HG02981 (cell line): ENCODE results near the gene ZBTB45.
"Not testable (repeated sequence)": the region's sequence is repeated elsewhere in the genome, so short reads cannot be mapped to it uniquely, and the experiment has no call there.

Experiments
- ATAC-seq: cut with Tn5 transposase; IDR thresholded peaks from one replicate; pipeline ENCODE4 v1.9.1; 2021; ENCODE audit warnings: mild to moderate bottlenecking, moderate library complexity; ENCODE audit not compliant: unreplicated experiment

The ZBTB45 gene

DNA sequence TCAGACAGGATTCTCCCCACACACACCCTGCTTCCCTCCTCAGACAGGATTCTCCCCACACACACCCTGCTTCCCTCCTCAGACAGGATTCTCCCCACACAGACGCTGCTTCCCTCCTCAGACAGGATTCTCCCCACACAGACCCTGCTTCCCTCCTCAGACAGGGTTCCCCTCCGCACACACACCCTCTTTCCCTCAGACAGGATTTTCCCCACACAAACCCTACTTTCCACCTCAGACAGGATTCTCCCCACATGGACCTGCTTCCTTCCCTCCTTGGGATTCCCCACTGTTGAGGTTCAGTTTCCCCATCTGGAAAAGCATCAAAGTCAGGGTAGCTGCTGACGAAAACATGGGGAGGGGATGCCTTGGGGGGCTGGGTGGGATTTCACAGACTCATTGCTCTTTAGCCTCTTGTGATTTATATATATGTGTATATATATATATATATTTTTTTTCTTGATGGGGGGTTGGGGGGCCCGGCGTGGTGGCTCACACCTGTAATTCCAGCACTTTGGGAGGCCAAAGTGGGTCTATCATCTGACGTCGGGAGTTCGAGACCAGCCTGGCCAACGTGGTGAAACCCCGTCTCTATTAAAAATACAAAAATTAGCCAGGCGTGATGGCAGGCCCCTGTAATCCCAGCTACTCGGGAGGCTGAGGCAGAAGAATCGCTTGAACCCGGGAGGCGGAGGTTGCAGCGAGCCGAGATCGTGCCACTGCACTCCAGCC, 23.2 kb upstream of the ZBTB45 start:
- ATAC-seq = not testable (repeated sequence)

GRCh38 chr19:58539169-58539559, 19.6 kb upstream of the ZBTB45 start:
- ATAC-seq = not testable (repeated sequence)

- no peak for ATAC-seq
These were observed 18.9 kb upstream of the ZBTB45 start for GRCh38 chr19:58538257-58539168.

DNA sequence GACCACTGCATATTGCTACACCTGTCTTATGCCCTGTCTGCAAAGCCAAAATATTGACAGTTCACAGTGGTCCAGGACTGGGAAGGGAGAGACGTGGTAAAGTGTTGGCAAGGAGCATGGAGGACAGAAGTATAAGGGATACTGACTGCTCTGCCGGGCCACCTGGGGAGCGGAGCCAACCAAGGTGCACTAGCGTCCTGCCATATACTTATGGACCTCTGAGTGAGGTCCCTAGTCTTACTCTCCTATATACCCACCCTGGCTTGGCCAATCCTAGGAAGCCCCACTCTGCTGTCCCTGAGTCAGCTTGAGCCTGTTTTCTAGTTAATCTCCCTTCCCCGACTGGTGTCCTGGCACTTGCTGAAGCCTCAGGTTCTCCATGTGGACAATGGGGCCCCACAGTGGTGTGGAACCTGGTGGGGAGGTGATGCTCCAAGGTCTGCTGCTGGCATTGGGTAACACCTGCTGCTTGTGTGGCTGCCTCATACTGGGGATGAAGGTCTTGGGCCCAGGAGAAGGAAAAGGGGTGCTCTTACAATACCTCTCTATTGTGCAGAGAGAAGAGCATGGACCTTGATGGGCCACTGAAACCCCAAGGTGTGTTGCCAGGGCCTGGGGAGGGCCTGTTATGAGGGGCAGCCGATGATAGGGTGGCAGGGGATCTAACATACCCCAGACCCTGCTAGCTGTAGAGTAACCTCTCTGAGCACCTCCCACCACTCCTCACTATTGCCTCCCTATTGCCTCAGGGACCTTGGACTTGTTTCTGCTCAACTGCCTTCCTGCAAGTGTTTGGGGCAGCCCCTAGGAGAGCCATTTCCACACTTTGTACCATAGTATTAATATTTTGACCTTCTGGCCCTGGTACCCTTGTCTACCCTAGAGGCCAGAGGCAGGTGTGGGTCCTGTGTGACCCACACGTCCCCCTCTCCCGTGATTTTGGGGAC, 17.5 kb upstream of the ZBTB45 start:
- ATAC-seq = no peak

- no peak for ATAC-seq
These were observed 16.2 kb upstream of the ZBTB45 start for GRCh38 chr19:58535857-58536256.

DNA sequence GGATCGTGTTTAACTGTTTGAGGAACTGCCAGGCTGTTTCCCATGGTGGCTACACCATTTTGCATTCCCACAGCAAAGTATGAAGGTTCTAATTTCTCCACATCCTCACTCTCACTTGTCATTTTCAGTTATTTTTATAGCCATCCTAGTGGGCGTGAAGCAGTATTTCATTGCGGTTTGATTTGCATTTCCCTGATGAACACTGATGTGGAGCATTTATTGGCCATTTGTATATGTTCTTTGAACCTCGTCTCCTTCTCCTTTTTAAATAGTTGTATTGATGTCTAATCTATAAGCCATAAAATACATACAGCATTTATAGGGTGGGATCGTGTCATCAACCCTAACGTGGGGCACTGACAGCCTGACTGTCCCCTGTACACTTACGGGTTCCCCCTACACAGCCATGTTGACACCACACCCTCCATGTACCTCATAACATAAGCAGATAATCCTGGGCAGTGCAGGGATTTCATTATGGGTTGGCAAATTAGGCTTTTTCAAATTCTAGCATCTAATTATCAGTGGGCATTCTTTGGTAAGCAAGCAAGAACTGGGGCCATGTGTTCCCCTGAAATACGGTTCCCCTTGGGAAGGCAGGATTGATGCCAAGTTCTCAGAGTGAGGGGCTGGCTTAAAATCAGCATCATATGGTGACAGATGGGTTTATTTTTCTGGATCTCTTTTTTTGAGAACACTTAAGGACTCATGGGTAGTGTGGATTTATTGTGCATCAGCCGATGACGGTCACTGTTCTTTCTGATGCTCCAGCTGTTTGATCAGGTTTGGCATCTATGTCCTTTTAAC, 11.6 kb upstream of the ZBTB45 start:
- ATAC-seq = no peak

DNA sequence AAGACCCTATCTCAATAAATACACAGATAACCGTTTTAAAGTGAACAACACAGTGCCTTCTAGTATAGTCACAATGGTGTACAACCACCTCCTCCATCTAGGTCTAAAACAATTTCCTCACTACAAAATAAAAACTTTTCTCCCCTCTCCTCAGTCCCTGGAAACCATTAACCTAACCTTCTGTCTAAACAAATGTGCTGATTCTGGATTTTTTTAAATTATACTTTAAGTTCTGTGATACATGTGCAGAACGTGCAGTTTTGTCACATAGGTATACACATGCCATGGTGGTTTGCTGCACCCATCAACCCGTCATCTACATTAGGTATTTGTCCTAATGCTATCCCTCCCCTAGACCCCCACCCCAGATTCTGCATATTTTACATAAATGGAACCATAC, 9.8 kb upstream of the ZBTB45 start:
- ATAC-seq = no peak

GRCh38 chr19:58522709-58523108, 3.1 kb upstream of the ZBTB45 start:
- no peak for ATAC-seq

DNA sequence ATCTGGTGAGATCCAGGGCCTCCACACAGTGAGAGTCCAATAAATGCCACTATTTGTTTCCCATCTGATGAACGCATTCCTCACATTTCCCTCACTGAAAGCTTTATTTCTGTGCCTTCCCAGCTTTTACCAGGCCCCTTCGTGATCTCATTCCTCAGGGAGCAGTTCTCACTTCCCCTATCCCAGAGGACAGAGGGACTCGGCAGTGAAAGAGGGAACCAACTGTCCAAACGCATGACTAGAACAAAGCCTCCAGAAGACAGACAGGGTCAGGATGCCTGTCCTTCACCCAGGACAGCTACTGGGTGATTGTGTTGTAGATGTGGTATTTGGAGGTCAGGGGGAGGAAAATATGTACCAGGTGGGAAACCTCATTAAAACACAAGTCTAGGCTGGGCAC, 2.0 kb upstream of the ZBTB45 start:
- no peak for ATAC-seq

DNA sequence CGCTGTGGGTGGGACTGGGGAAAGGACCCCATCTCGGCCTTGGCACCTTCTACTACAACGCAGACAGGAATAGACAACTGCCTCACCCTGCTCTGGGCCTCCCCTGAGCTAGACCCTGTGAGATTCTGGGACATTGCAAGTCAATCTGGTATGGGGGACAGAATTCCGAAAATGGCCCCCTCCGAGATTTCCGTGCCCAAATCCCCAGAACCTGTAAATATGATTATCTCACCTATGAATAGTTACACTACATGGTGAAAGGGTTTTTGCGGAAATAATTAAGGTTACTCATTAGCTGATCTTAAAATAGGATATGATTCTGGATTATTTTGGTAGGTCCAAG, 618 bp upstream of the ZBTB45 start:
- ATAC-seq = no peak

- no peak for ATAC-seq
These were observed 589 bp downstream of the ZBTB45 start for GRCh38 chr19:58519087-58519354.

GRCh38 chr19:58518256-58519086, 1.1 kb downstream of the ZBTB45 start:
- ATAC-seq = no peak

DNA sequence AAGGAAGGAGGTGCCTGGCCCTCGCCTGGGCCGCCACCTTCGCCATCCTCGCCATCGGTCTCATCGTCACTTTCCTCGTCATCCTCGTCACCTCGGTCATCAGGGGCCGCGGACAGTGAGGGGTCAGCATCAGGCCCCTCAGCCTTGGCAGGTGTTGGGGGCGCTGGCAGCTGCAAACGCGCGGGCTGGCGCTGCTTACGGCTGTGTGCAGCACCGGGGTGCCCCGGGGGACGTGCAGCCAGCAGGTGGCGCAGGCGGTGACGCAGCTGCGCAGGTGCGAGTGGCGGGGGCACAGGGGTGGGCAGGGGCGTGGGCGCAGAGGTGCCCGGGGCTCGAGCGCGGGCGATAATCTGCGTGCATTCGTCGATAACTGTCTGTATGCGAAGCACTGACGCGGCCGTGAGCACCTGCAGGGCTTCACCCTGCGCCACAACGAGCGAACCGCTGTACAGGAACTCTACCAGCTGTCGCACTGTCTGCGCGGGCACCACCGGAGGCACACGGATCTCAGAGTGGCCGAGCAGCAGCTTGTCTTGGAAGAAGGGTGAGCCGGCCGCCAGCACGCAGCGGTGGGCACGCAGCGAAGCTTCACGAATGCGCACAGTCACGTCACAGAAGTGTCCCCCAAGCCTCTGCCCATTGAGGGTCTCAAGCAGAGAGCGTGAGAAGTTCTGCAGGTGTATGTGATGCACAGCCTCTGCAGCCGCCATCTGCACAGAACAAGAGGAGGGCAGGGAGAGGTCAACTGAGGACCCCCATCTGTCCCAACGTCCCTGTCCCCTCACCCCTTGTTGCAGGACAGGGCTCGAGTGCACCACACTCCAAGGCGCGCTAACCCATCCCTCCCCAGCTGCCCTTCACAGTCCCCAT, 2.4 kb downstream of the ZBTB45 start:
- ATAC-seq = no peak

DNA sequence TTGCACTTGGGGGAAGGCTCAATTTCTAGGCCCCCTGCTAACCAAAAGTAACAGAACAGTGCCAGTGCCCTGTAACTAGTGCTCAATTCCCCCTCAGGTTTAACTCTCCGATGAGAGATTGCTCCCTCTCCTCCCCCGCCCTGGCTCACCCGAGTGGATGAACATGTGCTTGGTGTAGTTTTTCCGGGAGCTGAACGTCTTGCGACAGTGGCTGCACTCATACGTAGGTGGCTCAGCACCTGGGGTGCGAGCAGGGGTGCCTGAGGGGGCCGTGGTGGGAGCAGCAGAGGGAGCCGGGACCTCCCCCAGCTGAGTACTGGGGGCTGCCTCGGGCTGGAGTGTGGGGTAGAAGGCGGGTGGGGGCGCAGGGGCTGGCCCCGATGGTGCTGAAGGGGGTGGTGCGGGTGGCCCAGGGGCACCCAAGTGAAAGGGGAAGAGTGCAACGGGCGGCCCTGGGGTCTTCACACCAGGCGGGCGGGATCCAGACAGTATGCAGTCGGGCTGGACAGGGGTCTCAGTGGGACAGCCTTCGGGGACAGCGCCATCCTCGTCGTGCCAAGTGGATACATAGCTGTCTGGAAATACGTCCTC, 3.3 kb downstream of the ZBTB45 start:
- ATAC-seq = no peak

GRCh38 chr19:58515259-58515658, 4.4 kb downstream of the ZBTB45 start:
- no peak for ATAC-seq

DNA sequence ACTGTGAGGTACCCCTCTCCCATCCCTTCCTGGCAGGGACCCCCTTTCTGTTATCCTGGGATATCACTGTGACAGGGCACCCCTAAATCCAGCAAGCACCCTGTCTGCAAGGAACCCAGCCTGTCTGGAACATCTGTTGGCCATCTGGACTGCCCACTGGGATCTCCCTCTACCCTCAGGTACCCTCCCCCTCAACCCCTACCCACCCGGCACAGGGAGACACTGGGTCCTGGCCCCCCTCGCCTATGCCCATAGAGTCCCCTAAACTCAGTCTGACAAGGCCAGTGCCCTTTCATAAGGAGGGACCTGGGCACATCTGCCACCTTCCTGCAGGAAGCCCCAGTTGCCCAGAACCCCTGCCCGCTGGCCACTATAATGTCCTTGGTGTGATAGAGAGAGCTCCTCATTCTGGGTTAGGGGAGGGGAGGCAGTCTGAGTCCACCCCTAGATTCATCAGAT, 5.0 kb downstream of the ZBTB45 start:
- ATAC-seq = no peak

DNA sequence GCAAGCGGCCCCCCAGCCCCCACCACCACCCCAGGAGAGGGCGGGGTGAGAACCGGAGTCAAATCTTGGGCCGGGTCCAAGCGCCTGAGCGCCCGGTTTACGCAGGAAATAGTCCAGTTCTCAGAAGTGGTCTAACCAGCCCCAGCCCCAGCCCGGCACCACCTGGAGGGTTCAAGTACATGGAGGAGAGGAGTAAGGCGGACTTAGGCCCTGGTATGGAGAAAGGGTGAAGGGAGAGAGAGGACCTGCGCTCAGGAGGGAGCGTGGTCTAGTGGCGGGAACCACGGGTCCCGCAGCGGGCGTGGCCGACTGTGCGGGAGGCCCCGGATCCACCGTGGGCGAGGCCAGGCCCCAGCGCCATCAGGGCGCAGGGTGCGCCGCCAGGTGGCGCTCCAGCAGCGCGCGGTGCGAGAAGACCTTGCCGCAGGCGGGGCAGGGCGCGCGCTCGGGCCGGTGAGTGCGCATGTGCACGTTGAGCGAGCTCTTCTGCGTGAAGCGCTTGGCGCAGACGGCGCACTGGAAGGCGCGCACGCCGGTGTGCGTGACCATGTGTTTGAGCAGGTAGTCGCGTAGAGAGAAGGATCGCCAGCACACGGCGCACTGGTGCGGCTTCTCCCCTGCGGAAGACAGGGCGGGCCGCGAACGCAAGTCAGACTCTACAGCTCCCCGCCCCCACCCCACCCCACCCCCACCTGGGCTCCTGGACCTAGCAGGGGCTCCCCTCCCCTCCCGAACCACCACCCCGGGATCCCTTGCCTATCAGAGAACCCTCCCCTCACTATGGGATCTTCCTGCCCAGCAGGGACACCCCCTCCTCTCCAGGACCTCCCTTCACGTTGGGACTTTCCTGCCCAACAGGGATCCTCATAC, 5.7 kb downstream of the ZBTB45 start:
- peak; percentile 72 for ATAC-seq
